Right ventricle myocardium inferior (tissue), 1 donor: Measurements from ENCODE around the gene PSMD10. TPM values are rescaled to one million over a fixed set of nuclear protein-coding genes. Genes with fewer than 3 reads are reported as not detected.
A peak's percentile ranks its signal among the peaks of the same experiment; 100 is the strongest.

Experiments used
- ATAC-seq: fragments of 200-7000 bp; cut with Tn5 transposase; one replicate; pipeline ENCODE4 v1.9.1; 2020; ENCODE audit warnings: mild to moderate bottlenecking, moderate library complexity
- DNase-seq: peaks from one replicate; pipeline ENCODE4 v3.0.0; 2021; ENCODE audit errors: missing footprints
- intact Hi-C: fragments of 100-400 bp; cut with DNase I; formaldehyde crosslinking; loops from one replicate; pipeline ENCODE4 v1.11.0; 2022
- long read RNA-seq: library from polyadenylated mRNA; unstranded; transcript quantifications from one replicate; pipeline ENCODE4 v2.0.0, GENCODE V29; 2021
- total RNA-seq: library from RNA; stranded (reverse); fragmentation: NEBNext Ultra II Directional; extraction: Animal tissue kit (Norgen Biotek cat#: 25700); gene quantifications from one replicate; pipeline ENCODE4 v1.2.1, GENCODE V29; 2021
- donor health status: DM: no; HTN: yes; CAD: no; lungs with severe emphysema.

PSMD10 gene, protein sequence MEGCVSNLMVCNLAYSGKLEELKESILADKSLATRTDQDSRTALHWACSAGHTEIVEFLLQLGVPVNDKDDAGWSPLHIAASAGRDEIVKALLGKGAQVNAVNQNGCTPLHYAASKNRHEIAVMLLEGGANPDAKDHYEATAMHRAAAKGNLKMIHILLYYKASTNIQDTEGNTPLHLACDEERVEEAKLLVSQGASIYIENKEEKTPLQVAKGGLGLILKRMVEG
- total RNA-seq: 19.0 TPM
- long read RNA-seq, transcript PSMD10-201 (5 exons, 1,546 nt): major isoform, 8 of 9 reads
- long read RNA-seq, partial matches to known transcripts: 0 of 9 reads
- long read RNA-seq, other reads (novel, unspliced or antisense): 0 of 9 reads

DNA sequence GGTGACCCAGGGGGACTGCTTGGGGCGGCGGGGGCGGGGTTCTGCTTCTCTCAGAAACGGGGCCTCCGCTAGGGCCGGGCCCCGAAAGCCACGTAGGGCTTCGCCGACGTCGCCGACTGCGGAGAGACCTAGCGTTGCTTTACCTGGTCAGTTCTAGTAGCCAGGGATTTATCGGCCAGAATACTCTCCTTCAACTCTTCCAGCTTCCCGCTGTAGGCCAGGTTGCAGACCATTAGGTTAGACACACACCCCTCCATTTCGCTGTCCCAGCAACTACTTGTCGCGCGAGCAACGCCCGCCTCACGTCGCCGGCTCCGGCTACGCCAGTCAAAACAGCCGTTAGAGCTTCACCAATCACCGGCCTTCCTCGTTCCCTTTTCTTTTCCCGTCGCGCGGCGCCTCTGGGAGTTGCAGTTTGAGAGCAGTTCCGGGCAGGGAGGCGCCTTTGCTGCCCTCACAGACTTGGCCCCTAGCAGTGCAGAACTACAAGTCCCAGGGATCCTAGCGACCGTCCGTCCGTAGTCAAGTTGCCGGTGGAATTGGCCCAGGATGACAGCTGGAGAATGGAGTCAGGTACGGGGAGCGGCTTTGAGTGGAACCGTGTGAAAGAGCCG lies at the start of gene PSMD10, which contains the start of gene ATG4A:
Gene PSMD10 (minus strand): TSS at position 279 of the 614 bp plus-strand sequence. CDS start 22 bp downstream, at position 257.
Gene ATG4A (plus strand): TSS at position 515 of the 614 bp plus-strand sequence. CDS start 49 bp downstream, at position 564.
- intact Hi-C loops: loop anchor here (5.0 kb wide), 1 partner anchor 46 kb away; no protein-coding TSS in a partner anchor
- ATAC-seq: peak; percentile 99

GRCh38 chrX:108138814-108139702 lies 47.7 kb upstream of the PSMD10 start:
- ATAC-seq: no peak
- DNase-seq: no peak
- intact Hi-C loops: loop anchor here (5.0 kb wide), 2 partner anchors 47 to 122 kb away; partner anchors contain the start of genes ATG4A and PSMD10

More for the DNA sequence above, at the start of gene PSMD10, which contains the start of gene ATG4A:
- DNase-seq: peak; percentile 96

GRCh38 chrX:108134724-108135123 lies 43.4 kb upstream of the PSMD10 start:
- intact Hi-C loops: loop anchor here (5.0 kb wide), 2 partner anchors 42 to 117 kb away; partner anchors contain the start of genes ATG4A and PSMD10
- ATAC-seq (no peak), DNase-seq (no peak)

DNA sequence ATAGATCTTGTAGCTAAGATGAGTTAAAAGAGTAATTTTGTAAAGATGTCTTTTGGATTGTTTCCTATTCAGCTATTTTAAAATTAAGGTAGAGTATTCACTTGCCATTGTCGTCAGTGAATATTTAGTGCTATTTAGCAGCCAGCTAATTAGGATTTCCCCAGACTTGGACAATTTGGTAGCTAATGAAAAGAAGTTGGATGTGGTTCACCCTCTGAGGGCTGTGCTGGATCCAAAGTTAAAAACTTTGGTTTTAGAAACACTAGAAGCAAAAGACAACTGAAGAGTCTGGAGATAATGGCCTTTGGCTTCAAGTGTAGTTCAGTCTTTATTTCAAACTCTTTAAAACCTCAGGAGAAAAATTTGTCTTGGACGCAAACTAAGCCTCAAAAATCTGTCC lies 41.5 kb upstream of the PSMD10 start:
- ATAC-seq (no peak), DNase-seq (no peak)
- intact Hi-C loops: no loop called here

- DNase-seq (no peak), ATAC-seq (no peak)
- intact Hi-C loops: no loop called here
Observed at GRCh38 chrX:108132034-108132433, 40.7 kb upstream of the PSMD10 start.

GRCh38 chrX:108131471-108131870 lies 40.1 kb upstream of the PSMD10 start:
- DNase-seq: no peak
- ATAC-seq: no peak
- intact Hi-C loops: no loop called here

DNA sequence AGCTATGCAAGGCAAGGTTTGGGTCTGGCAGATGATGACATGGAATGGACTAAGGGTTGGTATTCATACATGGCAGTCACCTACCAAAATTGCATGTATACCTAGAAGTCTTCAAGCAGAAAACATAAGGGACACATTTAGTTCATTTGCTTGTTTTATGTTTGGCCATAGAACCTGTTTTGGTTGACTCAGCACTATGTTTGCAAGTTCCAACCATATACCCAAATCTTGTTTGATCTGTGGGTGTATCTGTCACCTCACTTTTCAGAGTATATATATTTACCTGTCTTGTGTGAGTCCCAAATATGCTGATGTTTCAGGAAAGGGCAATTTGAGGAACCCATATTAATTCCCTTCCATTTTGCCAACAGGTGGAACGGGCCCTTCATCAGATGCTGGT lies 39.5 kb upstream of the PSMD10 start:
- ATAC-seq (no peak), DNase-seq (no peak)
- intact Hi-C loops: no loop called here

DNA sequence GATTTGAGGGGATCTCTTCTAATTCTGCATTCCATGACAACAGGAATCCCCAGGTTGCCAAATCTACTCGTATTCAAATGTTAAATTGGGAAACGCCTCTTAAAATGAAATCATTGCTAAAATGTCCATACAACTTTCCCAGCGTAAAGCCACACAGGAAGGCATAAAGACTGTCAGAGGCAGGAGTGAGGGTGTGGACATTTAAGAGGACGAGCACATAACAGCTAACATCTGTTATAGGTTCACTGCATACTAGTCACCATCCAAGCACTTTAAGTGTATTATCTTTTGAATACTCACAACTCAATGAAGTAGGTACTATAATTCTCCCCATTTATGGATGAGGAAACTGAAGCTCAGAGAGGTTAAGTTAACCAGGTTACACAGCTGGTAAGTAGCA lies 35.8 kb upstream of the PSMD10 start:
- DNase-seq (no peak), ATAC-seq (no peak)
- intact Hi-C loops: no loop called here

- ATAC-seq: no peak
- intact Hi-C loops: no loop called here
- DNase-seq: no peak
Observed at GRCh38 chrX:108126661-108127060, 35.3 kb upstream of the PSMD10 start.

DNA sequence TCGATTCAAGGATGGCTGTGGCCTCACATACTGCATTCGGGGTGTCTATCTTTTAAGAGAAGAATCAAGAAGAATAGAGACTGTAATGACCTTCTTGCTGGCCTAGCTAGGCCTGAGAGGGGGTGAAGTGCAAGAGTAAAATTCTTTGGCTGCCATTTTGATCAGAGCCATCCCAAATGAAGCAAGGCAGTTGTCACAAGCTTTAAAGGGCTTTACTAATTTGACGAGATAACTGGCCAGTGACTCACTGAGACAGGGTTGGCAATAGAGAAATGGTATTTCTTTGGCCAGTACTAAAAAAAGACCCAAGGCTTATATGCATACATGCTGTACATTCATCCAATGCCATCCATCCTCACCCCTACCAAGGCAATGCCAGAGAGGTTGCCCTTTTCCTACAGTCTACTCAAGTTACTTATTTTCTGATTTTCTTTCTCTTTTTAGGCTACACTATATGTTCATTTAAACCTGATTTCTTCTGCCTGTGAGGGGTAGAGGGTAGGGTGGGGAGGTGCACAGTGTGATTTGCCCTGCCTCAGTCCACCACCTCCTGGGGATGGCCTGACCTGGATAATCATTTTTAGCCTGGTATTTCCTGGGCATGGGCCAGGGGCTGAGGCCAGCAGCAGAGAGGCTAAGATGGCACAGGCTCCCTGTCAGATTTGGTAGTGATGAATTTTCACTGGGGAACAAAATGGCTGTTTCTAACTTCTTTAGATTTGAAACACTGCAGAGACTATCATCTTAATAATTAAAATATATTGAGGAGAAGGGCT lies 32.4 kb upstream of the PSMD10 start:
- intact Hi-C loops: no loop called here
- peak; percentile 70 for ATAC-seq
- no peak for DNase-seq

DNA sequence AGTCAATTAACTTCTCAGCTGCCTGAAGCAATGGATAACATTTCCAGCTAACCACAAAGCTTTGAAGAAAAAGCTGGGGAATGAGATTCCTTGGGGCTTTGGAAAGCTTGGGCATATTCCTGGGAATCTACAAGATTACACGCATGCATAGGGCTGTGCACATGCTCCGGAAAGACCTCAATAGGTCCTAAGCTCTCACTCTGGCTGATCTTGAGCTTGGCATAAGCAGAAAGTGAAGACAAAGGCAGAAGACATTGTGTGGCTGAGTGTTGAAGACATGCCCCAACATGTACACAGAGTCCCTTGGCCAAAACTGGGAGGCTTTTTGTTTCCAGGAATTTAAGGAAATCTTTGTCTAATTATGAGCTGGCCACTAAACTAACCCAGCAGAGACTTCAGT lies 31.4 kb upstream of the PSMD10 start:
- intact Hi-C loops: no loop called here
- ATAC-seq (no peak), DNase-seq (no peak)

GRCh38 chrX:108121291-108121690 lies 29.9 kb upstream of the PSMD10 start:
- intact Hi-C loops: no loop called here
- ATAC-seq (peak; percentile 63), DNase-seq (no peak)

- ATAC-seq: no peak
- intact Hi-C loops: no loop called here
Observed at GRCh38 chrX:108117988-108118387, 26.6 kb upstream of the PSMD10 start.

DNA sequence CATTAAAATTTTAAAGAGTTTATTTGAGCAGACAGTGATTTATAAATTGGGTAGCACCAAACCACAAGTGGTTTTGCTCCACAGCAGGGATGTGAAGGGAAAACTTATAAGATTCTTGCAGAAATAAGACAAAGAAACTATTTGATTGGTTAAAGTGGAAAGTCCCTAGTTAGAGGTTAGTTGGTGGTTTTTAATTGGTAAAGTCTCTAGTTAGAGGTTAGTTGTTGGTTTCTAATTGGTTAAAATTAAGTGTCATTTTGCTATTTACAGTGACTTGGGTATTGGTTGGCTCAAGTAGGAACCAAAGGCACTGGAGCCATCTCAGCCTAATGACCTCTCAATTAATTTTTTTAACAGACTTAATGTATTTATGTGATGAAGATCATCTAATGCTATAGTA lies 23.2 kb upstream of the PSMD10 start:
- DNase-seq (no peak), ATAC-seq (no peak)
- intact Hi-C loops: no loop called here

More at GRCh38 chrX:108117988-108118387, 26.6 kb upstream of the PSMD10 start:
- DNase-seq: no peak

DNA sequence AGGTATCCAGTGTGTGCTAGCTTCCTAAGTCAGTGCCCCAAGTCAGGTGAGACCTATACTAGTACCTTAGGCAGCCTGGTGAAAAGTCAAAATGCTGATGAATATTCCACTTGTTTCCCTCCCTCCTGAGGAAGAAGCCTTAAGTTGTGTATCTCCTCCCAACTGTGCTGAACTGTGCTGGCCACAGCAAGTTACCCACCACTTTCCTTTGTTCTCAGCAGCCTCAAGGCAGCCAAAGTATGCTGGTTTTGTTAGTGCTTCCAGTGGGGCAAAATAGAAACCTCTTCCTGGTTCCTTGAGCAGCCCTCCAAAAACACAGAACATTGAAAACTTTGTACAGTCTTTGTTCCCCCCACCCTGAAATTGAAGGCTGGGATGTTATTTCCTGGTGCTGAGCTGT lies 14.1 kb upstream of the PSMD10 start:
- ATAC-seq (no peak), DNase-seq (no peak)
- intact Hi-C loops: no loop called here

GRCh38 chrX:108097380-108097779 lies 6.0 kb upstream of the PSMD10 start:
- DNase-seq (no peak), ATAC-seq (no peak)
- intact Hi-C loops: no loop called here

GRCh38 chrX:108091878-108092291 lies 543 bp upstream of the PSMD10 start:
- DNase-seq (no peak), ATAC-seq (peak; percentile 19)
- intact Hi-C loops: loop anchor here (5.0 kb wide), 1 partner anchor 45 kb away; no protein-coding TSS in a partner anchor
